SK-N-SH treated with all-trans-retinoic acid at 6 μM for 48 hours (cell line): ENCODE data around the gene PTPRS.
A peak's percentile ranks its signal among the peaks of the same experiment; 100 is the strongest.

ENCODE experiments used
- ATAC-seq: fragments of 200-7000 bp; cut with Tn5 transposase; 3 replicates; pipeline ENCODE4 v1.9.1; 2020; ENCODE audit warnings: mild to moderate bottlenecking, moderate library complexity
- ARNTL ChIP-seq: fragments of 450-650 bp; formaldehyde crosslinking; IDR thresholded peaks from 2 replicates; pipeline ENCODE4 v1.5.0; 2020; ENCODE audit warnings: low read depth, mild to moderate bottlenecking, moderate library complexity, borderline replicate concordance
- BACH2 ChIP-seq: fragments of 250-450 bp; sonication (Bioruptor Pico); IDR thresholded peaks from 2 replicates; pipeline ENCODE4 v1.9.0; 2021; ENCODE audit warnings: mild to moderate bottlenecking, borderline replicate concordance
- CSDC2 ChIP-seq: fragments of 250-450 bp; sonication (Bioruptor Pico); IDR thresholded peaks from 2 replicates; pipeline ENCODE4 v1.5.0; 2020; ENCODE audit warnings: mild to moderate bottlenecking, moderate library complexity
- CSRNP3 ChIP-seq: fragments of 250-450 bp; sonication (Bioruptor Pico); IDR thresholded peaks from 2 replicates; pipeline ENCODE4 v1.5.1; 2021; ENCODE audit warnings: mild to moderate bottlenecking, moderate library complexity
- ESRRG ChIP-seq: fragments of 250-450 bp; sonication (Bioruptor Pico); IDR thresholded peaks from 2 replicates; pipeline ENCODE4 v1.6.1; 2021; ENCODE audit warnings: mild to moderate bottlenecking
- GLIS3 ChIP-seq: fragments of 250-450 bp; sonication (Bioruptor Pico); IDR thresholded peaks from 2 replicates; pipeline ENCODE4 v1.5.0; 2020; ENCODE audit warnings: mild to moderate bottlenecking, moderate library complexity
- ISL1 ChIP-seq: fragments of 250-450 bp; sonication (Bioruptor Pico); IDR thresholded peaks from 2 replicates; pipeline ENCODE4 v2.1.2; 2022; ENCODE audit warnings: mild to moderate bottlenecking, moderate library complexity
- OSR1 ChIP-seq: fragments of 250-450 bp; sonication (Bioruptor Pico); IDR thresholded peaks from 2 replicates; pipeline ENCODE4 v1.8.0; 2022; ENCODE audit warnings: moderate library complexity, mild to moderate bottlenecking, inconsistent platforms
- PATZ1 ChIP-seq: fragments of 250-450 bp; sonication (Bioruptor Pico); IDR thresholded peaks from 2 replicates; pipeline ENCODE4 v1.8.0; 2020; ENCODE audit warnings: mild to moderate bottlenecking, moderate library complexity, borderline replicate concordance
- RARB ChIP-seq: fragments of 250-450 bp; sonication (Bioruptor Pico); IDR thresholded peaks from 2 replicates; pipeline ENCODE4 v1.8.0; 2021; ENCODE audit warnings: mild to moderate bottlenecking, moderate library complexity
- SNAI2 ChIP-seq: fragments of 250-450 bp; sonication (Bioruptor Pico); IDR thresholded peaks from 2 replicates; pipeline ENCODE4 v1.5.0; 2020; ENCODE audit warnings: mild to moderate bottlenecking, moderate library complexity
- TCF4 ChIP-seq: fragments of 250-450 bp; sonication (Bioruptor Pico); IDR thresholded peaks from 2 replicates; pipeline ENCODE4 v1.8.0; 2021; ENCODE audit warnings: mild to moderate bottlenecking, moderate library complexity, borderline replicate concordance
- TOX ChIP-seq: fragments of 250-450 bp; sonication (Bioruptor Pico); IDR thresholded peaks from 2 replicates; pipeline ENCODE4 v1.8.0; 2021; ENCODE audit warnings: mild to moderate bottlenecking, moderate library complexity, borderline replicate concordance
- ZC3H10 ChIP-seq: fragments of 250-450 bp; sonication (Bioruptor Pico); IDR thresholded peaks from 2 replicates; pipeline ENCODE4 v1.5.1; 2021; ENCODE audit warnings: mild to moderate bottlenecking, moderate library complexity
- ZFP3 ChIP-seq: fragments of 250-450 bp; sonication (Bioruptor Pico); IDR thresholded peaks from 2 replicates; pipeline ENCODE4 v1.5.0; 2020; ENCODE audit warnings: mild to moderate bottlenecking, moderate library complexity
- ZFP30 ChIP-seq: fragments of 450-650 bp; formaldehyde crosslinking; IDR thresholded peaks from 2 replicates; pipeline ENCODE4 v1.5.0; 2022; ENCODE audit warnings: mild to moderate bottlenecking, moderate library complexity
- ZNF565 ChIP-seq: fragments of 450-650 bp; formaldehyde crosslinking; conservative IDR thresholded peaks from 2 replicates; pipeline ENCODE4 v1.5.0; 2020; ENCODE audit warnings: low read depth, mild to moderate bottlenecking, moderate library complexity
- ZNF70 ChIP-seq: fragments of 450-650 bp; formaldehyde crosslinking; IDR thresholded peaks from 2 replicates; pipeline ENCODE4 v1.5.0; 2020; ENCODE audit warnings: mild to moderate bottlenecking, moderate library complexity
- ZNF8 ChIP-seq: fragments of 450-650 bp; formaldehyde crosslinking; IDR thresholded peaks from 2 replicates; pipeline ENCODE4 v1.5.0; 2020; ENCODE audit warnings: mild to moderate bottlenecking, moderate library complexity
- TF ChIP-seq, protein P1 (sequence below): fragments of 250-450 bp; sonication (Bioruptor Pico); IDR thresholded peaks from 2 replicates; pipeline ENCODE4 v1.5.1; 2020; ENCODE audit warnings: low read depth, mild to moderate bottlenecking, moderate library complexity
- TF ChIP-seq, protein P2 (sequence below): fragments of 250-450 bp; sonication (Bioruptor Pico); IDR thresholded peaks from 2 replicates; pipeline ENCODE4 v1.5.0; 2020; ENCODE audit warnings: mild to moderate bottlenecking, moderate library complexity
- TF ChIP-seq, protein P3 (sequence below): fragments of 250-450 bp; sonication (Bioruptor Pico); IDR thresholded peaks from 2 replicates; pipeline ENCODE4 v1.8.0; 2021; ENCODE audit warnings: low read depth, mild to moderate bottlenecking, moderate library complexity, borderline replicate concordance

Gene PTPRS

DNA sequence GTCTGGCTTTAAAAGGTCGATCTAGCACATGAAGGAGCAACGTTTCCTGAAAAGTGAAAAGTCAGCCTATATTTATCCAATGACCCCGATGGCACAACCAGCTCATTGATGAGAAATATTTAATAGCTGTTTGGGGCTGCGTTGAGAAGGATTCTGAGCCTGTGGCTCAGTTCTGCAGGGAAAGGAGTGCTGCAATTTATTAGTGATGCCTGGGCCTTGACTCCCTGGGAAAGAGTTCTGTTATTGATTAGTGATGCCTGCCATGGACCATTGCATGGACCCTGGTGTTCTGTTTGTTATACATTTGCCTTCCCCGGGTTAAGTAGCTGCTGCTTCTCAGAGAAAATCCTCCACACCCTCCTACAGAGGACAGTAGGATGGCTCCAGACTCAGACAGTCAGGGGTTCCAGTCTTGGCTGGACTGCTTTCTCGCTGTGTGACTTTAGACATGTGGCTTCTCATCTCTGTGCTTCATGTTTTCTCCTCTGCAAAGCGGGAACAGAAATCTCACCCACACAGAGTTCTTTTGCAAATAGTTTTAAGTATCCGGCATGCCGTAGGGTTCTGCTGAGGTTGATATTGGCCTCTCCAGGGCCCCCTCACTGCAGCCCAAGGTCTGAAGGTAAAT lies 17.7 kb upstream of the PTPRS start:
- TF ChIP-seq, protein P1, sequence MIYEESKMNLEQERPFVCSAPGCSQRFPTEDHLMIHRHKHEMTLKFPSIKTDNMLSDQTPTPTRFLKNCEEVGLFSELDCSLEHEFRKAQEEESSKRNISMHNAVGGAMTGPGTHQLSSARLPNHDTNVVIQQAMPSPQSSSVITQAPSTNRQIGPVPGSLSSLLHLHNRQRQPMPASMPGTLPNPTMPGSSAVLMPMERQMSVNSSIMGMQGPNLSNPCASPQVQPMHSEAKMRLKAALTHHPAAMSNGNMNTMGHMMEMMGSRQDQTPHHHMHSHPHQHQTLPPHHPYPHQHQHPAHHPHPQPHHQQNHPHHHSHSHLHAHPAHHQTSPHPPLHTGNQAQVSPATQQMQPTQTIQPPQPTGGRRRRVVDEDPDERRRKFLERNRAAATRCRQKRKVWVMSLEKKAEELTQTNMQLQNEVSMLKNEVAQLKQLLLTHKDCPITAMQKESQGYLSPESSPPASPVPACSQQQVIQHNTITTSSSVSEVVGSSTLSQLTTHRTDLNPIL (CRISPR knock-in tag) = no peak
- TF ChIP-seq TCF4 (CRISPR knock-in tag) (no peak), ZNF565 (CRISPR knock-in tag) (no peak), ISL1 (CRISPR knock-in tag) (no peak), ZNF8 (no peak), SNAI2 (CRISPR knock-in tag) (no peak), ZFP30 (CRISPR knock-in tag) (no peak), ZFP3 (CRISPR knock-in tag) (no peak)
- TF ChIP-seq, all 23 proteins: peak for 0
- ATAC-seq = peak; percentile 39; the same call in 1 of the 3 replicates

DNA sequence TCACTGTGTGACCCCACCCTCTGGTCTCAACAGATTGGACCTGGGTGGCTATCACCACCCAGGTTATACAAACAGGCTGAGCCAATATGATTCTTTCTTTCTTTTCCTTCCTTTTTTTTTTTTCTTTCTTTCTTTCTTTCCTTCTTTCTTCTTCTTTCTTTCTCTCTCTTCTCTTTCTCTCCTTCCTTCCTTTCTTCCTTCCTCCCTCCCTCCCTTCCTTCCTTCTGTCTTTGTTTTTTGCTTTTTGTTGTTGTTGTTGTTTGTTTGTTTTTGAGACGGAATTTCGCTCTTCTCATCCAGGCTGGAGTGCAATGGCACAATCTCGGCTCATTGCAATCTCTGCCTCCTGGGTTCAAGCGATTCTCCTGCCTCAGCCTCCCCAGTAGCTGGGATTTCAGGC lies 17.0 kb upstream of the PTPRS start:
- no peak for ATAC-seq

More for the DNA sequence above, 17.0 kb upstream of the PTPRS start:
- TF ChIP-seq, protein P2, sequence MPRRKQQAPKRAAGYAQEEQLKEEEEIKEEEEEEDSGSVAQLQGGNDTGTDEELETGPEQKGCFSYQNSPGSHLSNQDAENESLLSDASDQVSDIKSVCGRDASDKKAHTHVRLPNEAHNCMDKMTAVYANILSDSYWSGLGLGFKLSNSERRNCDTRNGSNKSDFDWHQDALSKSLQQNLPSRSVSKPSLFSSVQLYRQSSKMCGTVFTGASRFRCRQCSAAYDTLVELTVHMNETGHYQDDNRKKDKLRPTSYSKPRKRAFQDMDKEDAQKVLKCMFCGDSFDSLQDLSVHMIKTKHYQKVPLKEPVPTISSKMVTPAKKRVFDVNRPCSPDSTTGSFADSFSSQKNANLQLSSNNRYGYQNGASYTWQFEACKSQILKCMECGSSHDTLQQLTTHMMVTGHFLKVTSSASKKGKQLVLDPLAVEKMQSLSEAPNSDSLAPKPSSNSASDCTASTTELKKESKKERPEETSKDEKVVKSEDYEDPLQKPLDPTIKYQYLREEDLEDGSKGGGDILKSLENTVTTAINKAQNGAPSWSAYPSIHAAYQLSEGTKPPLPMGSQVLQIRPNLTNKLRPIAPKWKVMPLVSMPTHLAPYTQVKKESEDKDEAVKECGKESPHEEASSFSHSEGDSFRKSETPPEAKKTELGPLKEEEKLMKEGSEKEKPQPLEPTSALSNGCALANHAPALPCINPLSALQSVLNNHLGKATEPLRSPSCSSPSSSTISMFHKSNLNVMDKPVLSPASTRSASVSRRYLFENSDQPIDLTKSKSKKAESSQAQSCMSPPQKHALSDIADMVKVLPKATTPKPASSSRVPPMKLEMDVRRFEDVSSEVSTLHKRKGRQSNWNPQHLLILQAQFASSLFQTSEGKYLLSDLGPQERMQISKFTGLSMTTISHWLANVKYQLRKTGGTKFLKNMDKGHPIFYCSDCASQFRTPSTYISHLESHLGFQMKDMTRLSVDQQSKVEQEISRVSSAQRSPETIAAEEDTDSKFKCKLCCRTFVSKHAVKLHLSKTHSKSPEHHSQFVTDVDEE (CRISPR knock-in tag) = no peak
- TF ChIP-seq GLIS3 (no peak), ZFP3 (CRISPR knock-in tag) (no peak), ZC3H10 (CRISPR knock-in tag) (no peak), OSR1 (CRISPR knock-in tag) (no peak), ZNF8 (no peak), BACH2 (CRISPR knock-in tag) (no peak), ZNF565 (CRISPR knock-in tag) (no peak), RARB (no peak), ISL1 (CRISPR knock-in tag) (no peak), TOX (CRISPR knock-in tag) (no peak), CSDC2 (CRISPR knock-in tag) (no peak), CSRNP3 (CRISPR knock-in tag) (no peak), ZFP30 (CRISPR knock-in tag) (no peak), SNAI2 (CRISPR knock-in tag) (no peak), ZNF70 (CRISPR knock-in tag) (no peak), ESRRG (CRISPR knock-in tag) (no peak), PATZ1 (CRISPR knock-in tag) (no peak), ARNTL (no peak)
- TF ChIP-seq, protein P3, sequence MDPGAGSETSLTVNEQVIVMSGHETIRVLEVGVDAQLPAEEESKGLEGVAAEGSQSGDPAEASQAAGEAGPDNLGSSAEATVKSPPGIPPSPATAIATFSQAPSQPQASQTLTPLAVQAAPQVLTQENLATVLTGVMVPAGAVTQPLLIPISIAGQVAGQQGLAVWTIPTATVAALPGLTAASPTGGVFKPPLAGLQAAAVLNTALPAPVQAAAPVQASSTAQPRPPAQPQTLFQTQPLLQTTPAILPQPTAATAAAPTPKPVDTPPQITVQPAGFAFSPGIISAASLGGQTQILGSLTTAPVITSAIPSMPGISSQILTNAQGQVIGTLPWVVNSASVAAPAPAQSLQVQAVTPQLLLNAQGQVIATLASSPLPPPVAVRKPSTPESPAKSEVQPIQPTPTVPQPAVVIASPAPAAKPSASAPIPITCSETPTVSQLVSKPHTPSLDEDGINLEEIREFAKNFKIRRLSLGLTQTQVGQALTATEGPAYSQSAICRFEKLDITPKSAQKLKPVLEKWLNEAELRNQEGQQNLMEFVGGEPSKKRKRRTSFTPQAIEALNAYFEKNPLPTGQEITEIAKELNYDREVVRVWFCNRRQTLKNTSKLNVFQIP (CRISPR knock-in tag) = no peak
- TF ChIP-seq, all 23 proteins: peak for 0
